ENCODE measurements around the gene CAPN9. TPM values are rescaled to one million over a fixed set of nuclear protein-coding genes. Genes with fewer than 3 reads are reported as not detected.

Gene CAPN9
- total RNA-seq, 2 donors from 2014 or later, result not detected

DNA sequence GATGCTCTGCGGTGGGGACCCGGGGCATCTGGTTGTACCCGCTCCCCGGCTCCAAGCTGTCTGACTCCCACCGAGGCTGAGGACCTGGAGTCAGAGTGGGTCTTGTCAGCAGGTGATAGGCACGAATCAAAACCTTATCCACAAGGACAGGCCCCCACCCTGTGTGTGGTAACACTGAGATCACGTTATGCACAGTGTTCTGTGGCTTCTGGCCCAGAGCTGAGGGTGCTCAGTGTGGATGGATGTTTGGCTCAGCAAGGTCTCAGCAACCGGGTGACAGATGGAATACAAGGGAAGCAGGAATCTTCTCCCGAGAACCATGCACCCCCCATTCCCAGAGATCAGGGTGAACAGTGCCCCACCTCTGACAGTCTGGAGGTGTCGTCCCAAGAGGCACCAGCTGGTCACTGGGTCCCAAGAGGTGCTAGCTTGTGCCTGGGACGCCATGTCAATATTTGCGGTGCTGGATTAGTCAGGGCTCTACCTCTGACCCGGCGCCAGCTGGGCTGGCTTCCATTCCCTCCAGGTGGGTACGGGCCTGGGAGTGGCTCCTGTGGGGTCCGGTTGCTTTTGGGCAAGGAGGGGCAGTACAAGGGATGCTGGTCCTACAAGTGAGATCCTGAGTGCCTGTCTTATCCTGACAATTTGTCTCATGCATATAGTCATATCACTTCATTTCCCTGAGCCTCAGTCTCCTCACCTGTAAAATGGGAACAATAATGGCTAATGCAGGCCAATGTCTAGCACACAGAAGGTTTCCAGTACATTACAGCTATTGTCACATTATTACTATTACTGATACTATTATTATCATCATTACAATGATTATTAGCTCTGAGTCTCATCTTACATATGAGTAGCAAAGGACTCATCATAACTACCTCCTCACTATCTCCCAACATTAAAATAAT, 957 bp downstream of the CAPN9 start:
- no peaks in the 10 kb centered on the region for H3K36me3 ChIP-seq
- H3K9me3 ChIP-seq, result no peaks in the 10 kb centered on the region
- TF ChIP-seq, protein P1, sequence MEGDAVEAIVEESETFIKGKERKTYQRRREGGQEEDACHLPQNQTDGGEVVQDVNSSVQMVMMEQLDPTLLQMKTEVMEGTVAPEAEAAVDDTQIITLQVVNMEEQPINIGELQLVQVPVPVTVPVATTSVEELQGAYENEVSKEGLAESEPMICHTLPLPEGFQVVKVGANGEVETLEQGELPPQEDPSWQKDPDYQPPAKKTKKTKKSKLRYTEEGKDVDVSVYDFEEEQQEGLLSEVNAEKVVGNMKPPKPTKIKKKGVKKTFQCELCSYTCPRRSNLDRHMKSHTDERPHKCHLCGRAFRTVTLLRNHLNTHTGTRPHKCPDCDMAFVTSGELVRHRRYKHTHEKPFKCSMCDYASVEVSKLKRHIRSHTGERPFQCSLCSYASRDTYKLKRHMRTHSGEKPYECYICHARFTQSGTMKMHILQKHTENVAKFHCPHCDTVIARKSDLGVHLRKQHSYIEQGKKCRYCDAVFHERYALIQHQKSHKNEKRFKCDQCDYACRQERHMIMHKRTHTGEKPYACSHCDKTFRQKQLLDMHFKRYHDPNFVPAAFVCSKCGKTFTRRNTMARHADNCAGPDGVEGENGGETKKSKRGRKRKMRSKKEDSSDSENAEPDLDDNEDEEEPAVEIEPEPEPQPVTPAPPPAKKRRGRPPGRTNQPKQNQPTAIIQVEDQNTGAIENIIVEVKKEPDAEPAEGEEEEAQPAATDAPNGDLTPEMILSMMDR (IDR thresholded peaks at IDR 0.05), result no peak
- H3K4me1 ChIP-seq, result peaks cover 0 to 14% of the 10 kb centered on the region in 2 donors
- H3K27ac ChIP-seq, result no peak overlapping the region
- H3K4me3 ChIP-seq, result no peak overlapping the region
- no peak for DNase-seq (ENCODE audit: low spot score)
- H3K27me3 ChIP-seq, result no peaks in the 10 kb centered on the region

DNA sequence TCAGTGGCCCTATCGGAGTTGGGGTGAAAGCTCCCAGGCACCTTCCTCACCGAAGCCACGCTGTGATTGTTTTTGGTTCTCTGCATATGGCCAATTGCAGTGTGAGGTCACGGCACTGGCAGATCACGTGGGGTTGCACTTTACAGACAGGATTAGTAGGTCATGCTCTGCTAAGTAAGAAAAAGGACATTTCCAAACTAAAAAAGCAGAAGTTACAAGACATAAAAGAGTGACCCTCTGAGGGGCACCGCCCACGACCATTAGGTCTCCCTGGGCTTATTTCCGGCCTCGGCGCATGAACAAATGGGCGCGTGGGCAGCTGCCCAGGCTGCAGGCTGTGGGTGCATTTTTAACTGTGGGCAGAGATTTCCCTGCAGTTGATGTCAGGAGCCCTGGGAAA, 2.0 kb downstream of the CAPN9 start:
- no peaks in the 10 kb centered on the region for H3K36me3 ChIP-seq
- no peaks in the 10 kb centered on the region for H3K27me3 ChIP-seq
- TF ChIP-seq, protein P1 (IDR thresholded peaks at IDR 0.05), result no peak
- H3K4me1 ChIP-seq, result peaks cover 0 to 24% of the 10 kb centered on the region in 2 donors
- DNase-seq (ENCODE audit: low spot score), result no peak
- H3K9me3 ChIP-seq, result no peaks in the 10 kb centered on the region
- no peak overlapping the region for H3K4me3 ChIP-seq
- H3K27ac ChIP-seq, result no peak overlapping the region

DNA sequence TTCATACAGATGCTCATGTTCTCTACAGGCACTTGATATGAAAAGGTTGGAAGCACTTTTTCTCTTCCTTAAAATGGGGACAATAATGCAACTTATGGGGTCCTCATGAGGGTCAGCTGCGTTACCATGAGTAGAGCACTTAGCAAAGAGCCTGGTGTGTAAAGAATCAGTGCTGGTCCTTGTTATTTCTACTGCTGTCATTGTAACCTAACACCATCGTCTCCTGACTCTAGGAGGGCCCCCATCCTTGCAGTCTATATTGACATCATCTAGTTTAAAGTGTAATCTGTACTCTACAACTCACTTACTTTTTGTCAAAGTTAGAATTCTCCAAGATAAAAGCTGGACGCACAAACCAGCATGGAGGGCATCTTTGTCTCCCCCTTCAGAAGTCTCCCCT, 2.4 kb downstream of the CAPN9 start:
- TF ChIP-seq, protein P1 (IDR thresholded peaks at IDR 0.05), result no peak
- no peaks in the 10 kb centered on the region for H3K27me3 ChIP-seq

DNA sequence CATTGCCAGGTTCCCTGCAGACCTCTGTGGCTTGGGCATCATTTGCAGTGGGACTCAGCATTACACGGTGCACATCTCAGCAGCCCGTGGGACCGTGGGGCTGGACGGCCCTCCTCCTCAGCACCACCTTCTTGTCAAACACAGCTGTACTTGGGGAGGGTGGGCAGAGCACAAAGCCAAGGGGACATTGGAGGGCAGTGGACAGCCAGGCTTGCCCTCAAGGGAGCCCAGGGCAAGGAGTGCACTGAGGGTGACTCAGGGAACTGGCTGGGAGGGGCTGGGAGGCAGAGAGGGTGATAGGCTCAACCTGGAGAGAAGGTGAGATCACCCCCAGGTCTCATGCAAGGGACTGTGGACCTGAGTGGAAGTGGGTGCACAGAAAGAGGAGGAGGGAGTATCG, 3.4 kb downstream of the CAPN9 start:
- Histone ChIP-seq H3K4me3 (no peak overlapping the region), H3K27me3 (no peaks in the 10 kb centered on the region), H3K4me1 (peaks cover 0 to 36% of the 10 kb centered on the region in 2 donors), H3K9me3 (no peaks in the 10 kb centered on the region), H3K36me3 (no peaks in the 10 kb centered on the region), H3K27ac (no peak overlapping the region)
- TF ChIP-seq, protein P1 (IDR thresholded peaks at IDR 0.05), result no peak
- no peak for DNase-seq (ENCODE audit: low spot score)

More for the DNA sequence above, 2.4 kb downstream of the CAPN9 start:
- Histone ChIP-seq H3K4me3 (no peak overlapping the region), H3K9me3 (no peaks in the 10 kb centered on the region), H3K36me3 (no peaks in the 10 kb centered on the region), H3K27ac (no peak overlapping the region), H3K4me1 (peaks cover 0 to 29% of the 10 kb centered on the region in 2 donors)
- DNase-seq (ENCODE audit: low spot score), result no peak

DNA sequence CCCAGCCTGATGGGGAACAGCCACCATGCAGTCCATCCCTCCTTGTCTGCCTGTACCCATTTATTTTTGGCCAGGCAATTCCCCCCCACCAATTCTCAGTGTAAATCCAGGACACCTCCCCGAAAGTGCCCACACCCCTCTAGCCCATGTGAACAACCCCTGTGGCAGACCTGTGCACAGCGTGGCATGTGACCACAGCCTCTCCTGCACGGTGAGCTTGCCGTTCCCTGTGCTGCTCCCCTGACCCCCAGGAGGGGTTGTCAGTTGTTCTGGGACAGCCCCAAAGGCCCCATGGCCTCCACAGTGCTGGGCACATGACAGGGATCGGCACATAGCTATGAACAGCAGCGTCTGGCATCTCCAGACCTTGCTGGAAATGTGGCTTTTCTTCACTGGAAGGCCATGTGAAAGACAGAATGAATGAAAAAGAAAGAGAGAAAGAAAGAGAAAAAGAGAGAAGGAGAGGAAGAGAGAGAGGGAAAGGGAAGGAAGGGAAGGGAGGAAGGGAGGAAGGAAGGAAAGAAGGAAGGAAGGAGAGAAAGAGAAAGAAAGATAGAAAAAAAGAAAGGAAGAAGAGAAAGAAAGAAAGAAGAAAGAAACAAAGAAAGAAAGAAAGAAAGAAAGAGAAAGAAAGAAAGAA, 3.9 kb downstream of the CAPN9 start:
- no peaks in the 10 kb centered on the region for H3K9me3 ChIP-seq
- no peak overlapping the region for H3K4me3 ChIP-seq
- no peak overlapping the region for H3K27ac ChIP-seq
- no peaks in the 10 kb centered on the region for H3K36me3 ChIP-seq
- H3K27me3 ChIP-seq, result no peaks in the 10 kb centered on the region
- no peak for DNase-seq (ENCODE audit: low spot score)
- H3K4me1 ChIP-seq, result peaks cover 0 to 36% of the 10 kb centered on the region in 2 donors
- TF ChIP-seq, protein P1 (IDR thresholded peaks at IDR 0.05), result no peak
